ENCODE measurements around the gene CELF1.

DNA sequence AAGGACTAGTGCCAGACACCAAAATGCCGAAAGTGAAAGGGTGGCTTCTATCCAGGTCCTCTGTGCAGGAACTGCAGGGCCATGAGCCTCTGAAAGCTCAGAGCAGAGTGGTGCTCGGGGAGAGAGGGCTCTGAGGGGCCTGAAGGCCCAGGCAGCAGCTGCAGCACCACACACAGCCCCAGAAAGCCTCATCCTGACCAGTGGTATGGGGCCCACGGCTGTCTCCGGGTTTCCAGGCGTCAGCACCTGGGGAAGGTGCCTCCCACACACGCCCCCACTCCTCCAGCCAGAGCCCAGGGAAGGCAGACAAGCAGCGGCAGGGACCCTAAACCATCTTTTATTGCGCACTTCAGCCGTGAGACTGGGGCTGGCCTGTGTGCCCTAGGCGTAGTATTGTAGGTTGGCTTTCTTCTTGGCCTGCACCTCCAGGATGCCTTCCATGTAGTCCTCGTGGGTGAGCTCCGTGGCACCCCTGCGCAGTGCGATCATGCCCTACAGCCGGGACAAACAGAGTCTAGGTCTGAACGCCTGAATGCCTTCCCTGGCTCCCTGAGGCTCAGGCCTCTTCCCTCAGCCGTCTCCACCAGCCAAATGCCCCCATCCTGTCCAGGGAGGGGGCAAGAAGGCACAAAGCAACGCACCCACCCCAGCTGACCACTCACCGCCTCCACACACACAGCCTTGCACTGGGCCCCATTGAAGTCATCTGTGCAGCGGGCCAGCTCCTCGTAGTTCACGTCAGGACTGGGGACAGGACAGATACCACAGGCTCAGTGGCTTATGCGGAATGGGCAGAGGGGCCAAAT, 134.3 kb downstream of the CELF1 start:
- TF ChIP-seq POLR2A (IDR thresholded peaks at IDR 0.05; ENCODE audit: low read length) (no peak), GATA1 (IDR thresholded peaks at IDR 0.05; ENCODE audit: low read depth, low read length) (no peak)
